ENCODE results near the gene MDN1. TPM values are rescaled to one million over a fixed set of nuclear protein-coding genes. Genes with fewer than 3 reads are reported as not detected.

MDN1 gene
- total and polyA plus RNA-seq, 2 of the 8 experiments (the other 6 are each of a cell fraction or from before 2014, with no cell fraction given) = 53.5 to 179 TPM

- Histone ChIP-seq H2BK12ac (ENCODE audit: low read depth, low read length) (no peak overlapping the region), H4K91ac (replicated peaks; ENCODE audit: insufficient read length, low read length) (peak overlapping the region; percentile 86), H3K27me3 (replicated peaks in 1 of 4; ENCODE audit: control insufficient read depth in 3 of 4, extremely low read depth in 1 of 4, insufficient read depth in 3 of 4, low read length in 3 of 4) (no peaks in the 10 kb centered on the region), H3K4me2 (ENCODE audit: insufficient read depth in 1 of 2, low read depth in 2 of 2, low read length in 2 of 2) (peak overlapping the region; percentile 92 to 96), H2BK5ac (ENCODE audit: low read depth, low read length) (peak overlapping the region; percentile 97), H3K4me3 (ENCODE audit: extremely low read depth in 1 of 4, insufficient read depth in 2 of 4, low read depth in 3 of 4, low read length in 4 of 4) (peak overlapping the region; percentile 66 to 90 (median 86)), H3K4me1 (replicated peaks in 1 of 4; ENCODE audit: control insufficient read depth in 3 of 4, insufficient read depth in 4 of 4, low read length in 3 of 4) (peaks cover 0 to 7% (median 3%) of the 10 kb centered on the region in 4 experiments; a peak in 5 of 7 replicates), H3K23ac (ENCODE audit: insufficient read length) (no peak overlapping the region), H3K27ac (ENCODE audit: low read depth, low read length) (peak overlapping the region; percentile 96), H3K9me3 (ENCODE audit: insufficient read depth in 2 of 2, low read depth in 1 of 2, low read length in 1 of 2) (no peaks in the 10 kb centered on the region), H3K56ac (replicated peaks; ENCODE audit: insufficient read length, low read depth, low read length) (peak overlapping the region; percentile 3), H2BK15ac (ENCODE audit: low read length) (no peak overlapping the region), H4K8ac (ENCODE audit: extremely low read depth, insufficient read depth, low read length) (peak overlapping the region; percentile 98; the same call in 1 of the 2 replicates), H4K20me1 (replicated peaks in 1 of 2; ENCODE audit: control insufficient read depth in 1 of 2, insufficient read depth in 2 of 2, low read length in 2 of 2) (no peaks in the 10 kb centered on the region), H3K23me2 (ENCODE audit: low read depth, low read length) (peaks cover 9% of the 10 kb centered on the region), H3K79me2 (ENCODE audit: control insufficient read depth in 1 of 2, insufficient read depth in 2 of 2, low read length in 2 of 2) (peaks cover 0 to 40% of the 10 kb centered on the region in 2 experiments; a peak in 2 of 4 replicates), H3K4ac (replicated peaks; ENCODE audit: insufficient read length, low read depth, low read length) (no peak overlapping the region), H3K79me1 (ENCODE audit: low read depth, low read length) (no peaks in the 10 kb centered on the region; the same call in 1 of the 2 replicates), H2BK120ac (replicated peaks; ENCODE audit: low read depth, low read length) (no peak overlapping the region), H2BK20ac (ENCODE audit: low read length) (no peak overlapping the region), H2AFZ (ENCODE audit: low read length) (no peak overlapping the region), H3K18ac (ENCODE audit: extremely low read depth, low read length) (peak overlapping the region; percentile 97; the same call in 1 of the 2 replicates), H3K36me3 (ENCODE audit: control insufficient read depth in 2 of 4, insufficient read depth in 4 of 4, low read length in 3 of 4) (peaks cover 4 to 28% (median 9%) of the 10 kb centered on the region in 4 experiments; a peak in 6 of 8 replicates), H3K14ac (ENCODE audit: insufficient read length) (no peak overlapping the region), H4K5ac (ENCODE audit: insufficient read length, low read depth, low read length) (peak overlapping the region; percentile 8), H2AK5ac (ENCODE audit: low read depth, low read length) (no peak overlapping the region), H3K9ac (replicated peaks in 1 of 4; ENCODE audit: extremely low read depth in 1 of 4, low read depth in 3 of 4, low read length in 3 of 4) (peak overlapping the region; percentile 98 to 99 (median 99))
- WGBS, 2 experiments (ENCODE audit: extremely low coverage in 1 of 2, insufficient coverage in 1 of 2, insufficient read length in 1 of 2, insufficient replicate concordance in 2 of 2, low coverage in 1 of 2, low lambda C conversion rate in 2 of 2, missing lambda C conversion rate in 1 of 2) = 13% methylated on average over 15 of the region's 15 CpGs; no CpG with 5 or more reads in 1 of the 2 experiments
- ChIA-PET CTCF (ENCODE audit: partially characterized antibody) (interaction anchor here (0.6 to 1.1 kb wide), 3 partner anchors 11 to 21 kb away, joined by 3 to 6 read pairs (median 3); partner anchors contain the start of gene MDN1), POLR2A (ENCODE audit: partially characterized antibody) (interaction anchor here (1.0 to 7.8 kb wide), 12 partner anchors 10 to 37 kb away, joined by 3 to 107 read pairs (median 6); partner anchors contain the start of gene MDN1)
- TF ChIP-seq GABPA (IDR thresholded peaks at IDR 0.05; ENCODE audit: borderline replicate concordance, insufficient read depth, low read length) (no peak), SAP30 (IDR thresholded peaks at IDR 0.05; ENCODE audit: insufficient read depth, insufficient replicate concordance, low read length) (peak; percentile 5), USF2 (IDR thresholded peaks at IDR 0.05; ENCODE audit: low read length) (no peak), ASH2L (IDR thresholded peaks at IDR 0.05; ENCODE audit: low read length) (peak; percentile 18), YY1 (IDR thresholded peaks at IDR 0.05; ENCODE audit: low read depth, low read length) (no peak), RBBP5 (IDR thresholded peaks at IDR 0.05; ENCODE audit: borderline replicate concordance, low read depth, low read length) (no peak), SIRT6 (IDR thresholded peaks at IDR 0.05; ENCODE audit: low read length) (no peak)
- DNase-seq (ENCODE audit: low read depth in 1 of 2, low spot score in 2 of 2) (peak in 1 of 2 experiments; percentile 34), FAIRE-seq (no peak)
These were observed 10.7 kb upstream of the MDN1 start for GRCh38 chr6:89830170-89830809.
